Right atrium auricular region (tissue), 2 donors: ENCODE results near the gene MEGF6. TPM values are rescaled to one million over a fixed set of nuclear protein-coding genes. Genes with fewer than 3 reads are reported as not detected.

Experiments
- DNase-seq: peaks from one replicate; pipeline ENCODE4 v3.0.0-alpha.2; 2019; ENCODE audit warnings: low spot score
- H3K27ac ChIP-seq, 2 donors: fragments of 200-600 bp; sonication (generic); 1 replicate in 1 of 2; 2 replicates in 1 of 2; pipeline ENCODE4 v1.5.1; 2016 to 2019
- H3K27me3 ChIP-seq, 2 donors: fragments of 200-600 bp; sonication (generic); one replicate each; pipeline versions ENCODE4 v1.5.1 to v1.6.0; 2017 to 2019
- H3K36me3 ChIP-seq: fragments of 200-600 bp; sonication (generic); one replicate; pipeline ENCODE4 v1.5.1; 2016
- H3K4me1 ChIP-seq, 2 donors: fragments of 200-600 bp; sonication (generic); one replicate each; pipeline versions ENCODE4 v1.5.1 to v1.6.0; 2017 to 2019
- H3K4me3 ChIP-seq, 2 donors: fragments of 200-600 bp; sonication (generic); 1 replicate in 1 of 2; 2 replicates in 1 of 2; pipeline ENCODE4 v1.5.1; 2017 to 2019; ENCODE audit warnings: mild to moderate bottlenecking in 1 of 2, moderate library complexity in 1 of 2
- H3K9me3 ChIP-seq, 2 donors: fragments of 200-600 bp; sonication (generic); one replicate each; pipeline ENCODE4 v1.5.1; 2019
- CTCF ChIP-seq, 2 donors: fragments of 200-600 bp; sonication (generic); IDR thresholded peaks; one replicate each; pipeline ENCODE4 v1.5.1; 2019; ENCODE audit warnings: antibody characterized with exemption in 2 of 2
- total RNA-seq, 2 donors: library from RNA; depleted of rRNA; stranded (reverse); fragments of >200 nt; gene quantifications; one replicate each; pipeline ENCODE4 v1.1.0, GENCODE V29; 2016

The MEGF6 gene
- total RNA-seq, 2 donors from 2014 or later: 14.9 to 32.6 TPM

GRCh38 chr1:3505161-3505560, 106.1 kb downstream of the MEGF6 start:
- H3K27ac ChIP-seq: peak overlapping the region; percentile 42 to 61

GRCh38 chr1:3504822-3505153, 106.5 kb downstream of the MEGF6 start:
- Histone ChIP-seq H3K9me3 (no peaks in the 10 kb centered on the region), H3K36me3 (no peaks in the 10 kb centered on the region), H3K27me3 (no peaks in the 10 kb centered on the region), H3K27ac (peak overlapping the region; percentile 42 to 61), H3K4me1 (peaks cover 0 to 17% of the 10 kb centered on the region in 2 donors), H3K4me3 (no peak overlapping the region)
- no peak for DNase-seq
- TF ChIP-seq CTCF (IDR thresholded peaks at IDR 0.05): no peak

More at GRCh38 chr1:3505161-3505560, 106.1 kb downstream of the MEGF6 start:
- DNase-seq: no peak
- H3K27me3 ChIP-seq: no peaks in the 10 kb centered on the region
- no peaks in the 10 kb centered on the region for H3K9me3 ChIP-seq
- H3K4me1 ChIP-seq: peaks cover 0 to 17% of the 10 kb centered on the region in 2 donors
- no peaks in the 10 kb centered on the region for H3K36me3 ChIP-seq
- no peak for TF ChIP-seq CTCF (IDR thresholded peaks at IDR 0.05)
- H3K4me3 ChIP-seq: no peak overlapping the region

GRCh38 chr1:3504151-3504821, 107.0 kb downstream of the MEGF6 start:
- peak overlapping the region; percentile 42 to 61 for H3K27ac ChIP-seq
- peak; percentile 88 for DNase-seq
- H3K4me3 ChIP-seq: no peak overlapping the region

GRCh38 chr1:3503525-3503886, 107.8 kb downstream of the MEGF6 start:
- no peak for DNase-seq
- no peak overlapping the region for H3K4me3 ChIP-seq
- TF ChIP-seq CTCF (IDR thresholded peaks at IDR 0.05): no peak
- peaks cover 0 to 17% of the 10 kb centered on the region in 2 donors for H3K4me1 ChIP-seq
- no peaks in the 10 kb centered on the region for H3K36me3 ChIP-seq
- peak overlapping the region in 1 of 2 donors; percentile 39 for H3K27ac ChIP-seq
- no peaks in the 10 kb centered on the region for H3K27me3 ChIP-seq
- no peaks in the 10 kb centered on the region for H3K9me3 ChIP-seq

More at GRCh38 chr1:3504151-3504821, 107.0 kb downstream of the MEGF6 start:
- no peaks in the 10 kb centered on the region for H3K36me3 ChIP-seq
- peaks cover 0 to 17% of the 10 kb centered on the region in 2 donors for H3K4me1 ChIP-seq
- no peaks in the 10 kb centered on the region for H3K27me3 ChIP-seq
- TF ChIP-seq CTCF (IDR thresholded peaks at IDR 0.05): no peak
- H3K9me3 ChIP-seq: no peaks in the 10 kb centered on the region

GRCh38 chr1:3502641-3503524, 108.4 kb downstream of the MEGF6 start:
- Histone ChIP-seq H3K36me3 (no peaks in the 10 kb centered on the region), H3K27ac (no peak overlapping the region), H3K27me3 (no peaks in the 10 kb centered on the region), H3K4me3 (no peak overlapping the region), H3K9me3 (no peaks in the 10 kb centered on the region), H3K4me1 (peaks cover 0 to 17% of the 10 kb centered on the region in 2 donors)
- no peak for TF ChIP-seq CTCF (IDR thresholded peaks at IDR 0.05)
- no peak for DNase-seq
